Smooth muscle cell of the brain vasculature (primary cell): Measurements from ENCODE around the gene CLCF1.

Experiments
- DNase-seq: peaks from one replicate; pipeline ENCODE4 v3.0.0-alpha.2; 2012; ENCODE audit warnings: low read depth, low spot score

The CLCF1 gene

GRCh38 chr11:67374571-67375281 is 1.3 kb upstream of the CLCF1 start:
- DNase-seq: no peak

GRCh38 chr11:67373648-67374570 is 511 bp upstream of the CLCF1 start:
- DNase-seq: no peak

- DNase-seq: no peak
These were observed 941 bp downstream of the CLCF1 start for GRCh38 chr11:67372321-67372992.

GRCh38 chr11:67371911-67372320 is 1.5 kb downstream of the CLCF1 start:
- DNase-seq: no peak

- DNase-seq: no peak
These were observed 2.0 kb downstream of the CLCF1 start for GRCh38 chr11:67371189-67371910.

- no peak for DNase-seq
These were observed 2.9 kb downstream of the CLCF1 start for GRCh38 chr11:67370351-67371076.

- no peak for DNase-seq
These were observed 3.6 kb downstream of the CLCF1 start for GRCh38 chr11:67369801-67370284.

- no peak for DNase-seq
These were observed 4.1 kb downstream of the CLCF1 start for GRCh38 chr11:67369275-67369674.

- no peak for DNase-seq
These were observed 4.8 kb downstream of the CLCF1 start for GRCh38 chr11:67368621-67369020.

- no peak for DNase-seq
These were observed 5.6 kb downstream of the CLCF1 start for GRCh38 chr11:67367761-67368227.

GRCh38 chr11:67366961-67367760 is 6.2 kb downstream of the CLCF1 start:
- no peak for DNase-seq

GRCh38 chr11:67366546-67366945 is 6.9 kb downstream of the CLCF1 start:
- DNase-seq: no peak

- no peak for DNase-seq
These were observed 7.5 kb downstream of the CLCF1 start for GRCh38 chr11:67365736-67366444.

- DNase-seq: no peak
These were observed 8.3 kb downstream of the CLCF1 start for GRCh38 chr11:67364783-67365722.

- no peak for DNase-seq
These were observed 9.2 kb downstream of the CLCF1 start for GRCh38 chr11:67364169-67364568.

- no peak for DNase-seq
These were observed 15.3 kb downstream of the CLCF1 start for GRCh38 chr11:67357831-67358670.
